HG02981 (cell line): Measurements from ENCODE around the gene ARPC1A.
"Not testable (repeated sequence)": the region's sequence is repeated elsewhere in the genome, so short reads cannot be mapped to it uniquely, and the experiment has no call there.

Experiments
- ATAC-seq: cut with Tn5 transposase; IDR thresholded peaks from one replicate; pipeline ENCODE4 v1.9.1; 2021; ENCODE audit warnings: mild to moderate bottlenecking, moderate library complexity; ENCODE audit not compliant: unreplicated experiment

The ARPC1A gene

DNA sequence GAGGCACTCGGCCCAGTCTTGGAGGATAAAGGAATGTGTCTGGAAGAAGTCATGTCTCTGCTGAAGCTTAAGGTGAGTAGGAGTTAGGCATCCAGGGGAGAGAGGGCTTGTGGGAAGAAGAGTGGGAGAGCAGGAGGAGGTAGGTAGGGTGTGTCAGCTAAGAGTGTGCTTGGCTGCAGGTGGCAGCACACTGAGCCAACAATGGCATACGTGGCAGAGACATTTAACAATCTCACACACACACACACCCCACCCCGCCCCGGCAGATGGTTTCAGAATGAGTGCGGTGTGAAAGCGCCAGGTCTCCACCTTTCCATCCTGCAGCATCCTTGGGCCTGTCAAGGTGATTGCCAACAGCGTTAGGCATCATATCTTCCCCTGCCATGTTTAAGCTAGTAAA, 11.2 kb upstream of the ARPC1A start:
- no peak for ATAC-seq

DNA sequence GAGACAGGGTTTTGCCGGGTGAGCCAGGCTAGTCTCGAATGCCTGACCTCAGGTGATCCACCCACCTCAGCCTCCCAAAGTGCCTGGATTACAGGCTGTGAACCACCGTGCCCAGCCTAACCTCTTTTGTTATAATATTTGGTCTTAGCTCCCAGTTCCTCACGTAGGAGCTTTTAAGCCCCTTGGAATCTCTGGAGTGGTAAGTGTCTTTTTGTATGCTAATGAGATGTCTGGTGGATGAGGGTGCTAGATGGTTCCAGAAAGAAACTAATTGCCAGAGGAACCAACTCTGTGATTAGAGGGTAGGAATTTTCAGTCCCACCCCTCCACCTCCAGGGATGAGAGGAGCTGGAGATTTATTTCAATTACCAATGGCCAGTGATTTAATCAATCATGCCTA, 5.3 kb upstream of the ARPC1A start:
- no peak for ATAC-seq

DNA sequence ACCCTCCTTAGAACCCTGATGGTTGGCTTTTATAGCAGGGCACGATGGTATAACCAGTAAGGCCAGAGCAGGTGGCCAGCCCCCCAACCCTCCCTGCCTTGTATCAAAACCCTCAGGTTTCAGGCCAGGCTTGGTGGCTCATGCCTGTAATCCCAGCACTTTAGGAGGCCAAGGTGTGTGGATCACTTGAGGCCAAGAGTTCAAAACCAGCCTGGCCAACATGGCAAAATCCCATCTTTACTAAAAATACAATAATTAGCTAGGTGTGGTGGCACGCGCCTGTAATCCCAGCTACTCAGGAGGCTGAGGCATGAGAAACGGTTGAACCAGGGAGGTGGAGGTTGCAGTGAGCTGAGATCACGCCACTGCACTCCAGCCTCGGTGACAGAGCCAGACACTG, 3.0 kb upstream of the ARPC1A start:
- ATAC-seq, result not testable (repeated sequence)

DNA sequence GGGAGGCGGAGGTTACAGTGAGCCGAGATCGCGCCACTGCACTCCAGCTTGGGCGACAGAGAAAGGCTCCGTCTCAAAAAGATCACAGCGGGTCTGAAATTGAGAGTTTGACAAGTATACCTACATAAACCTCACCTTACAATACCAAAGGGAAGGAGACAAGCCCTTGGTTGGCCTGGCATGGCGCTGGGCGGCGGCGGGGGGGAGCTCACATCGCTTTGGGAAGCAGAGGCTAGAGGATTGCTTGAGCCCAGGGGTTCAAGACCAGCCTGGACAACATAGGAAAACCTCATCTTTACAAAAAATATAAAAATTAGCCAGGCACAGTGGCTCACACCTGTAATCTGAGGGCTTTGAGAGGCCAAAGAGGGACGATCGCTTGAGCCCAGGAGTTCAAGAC, 1.1 kb upstream of the ARPC1A start:
- ATAC-seq, result no peak

DNA sequence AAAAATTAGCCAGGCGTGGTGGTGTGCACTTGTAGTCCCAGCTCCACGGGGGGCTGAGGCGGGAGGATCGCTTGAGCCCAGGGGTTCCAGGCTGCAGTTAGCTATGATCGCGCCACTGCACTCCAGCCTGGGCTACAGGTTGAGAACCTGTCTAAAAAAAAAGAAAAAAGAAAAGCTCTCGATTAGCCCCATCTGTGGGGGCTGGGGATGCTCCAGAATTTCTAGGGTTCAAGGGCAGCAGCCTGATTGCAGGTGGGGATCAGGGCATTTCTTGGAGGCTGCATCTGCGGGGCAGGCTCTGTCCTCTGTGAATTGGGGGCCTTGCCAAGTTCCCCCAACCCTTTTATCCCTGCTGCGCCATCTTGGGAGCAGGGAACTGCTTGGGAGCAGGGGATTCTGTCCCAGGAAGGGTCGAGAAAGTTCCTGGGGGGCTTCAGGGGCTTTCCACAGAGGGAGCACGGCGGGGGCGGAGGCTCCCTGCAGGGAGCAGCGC, 651 bp upstream of the ARPC1A start:
- ATAC-seq, result no peak

DNA sequence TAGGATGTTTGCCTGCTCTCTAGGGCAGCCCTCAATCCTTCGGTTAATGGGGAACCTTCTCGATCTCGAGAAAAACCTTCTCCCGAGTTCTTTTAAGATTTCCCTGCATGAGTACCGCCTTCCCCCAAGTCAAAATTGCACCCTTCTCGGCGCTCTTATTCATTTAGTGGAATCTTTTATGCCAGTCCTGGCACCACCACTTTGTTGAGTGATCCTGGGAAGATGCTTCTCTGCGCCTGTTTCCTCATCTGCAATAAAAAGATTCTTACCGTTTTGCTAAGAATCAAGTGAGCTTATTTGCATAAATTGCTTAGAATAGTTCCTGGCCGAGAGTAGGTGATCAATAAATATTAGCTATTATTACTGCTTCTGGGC, 697 bp downstream of the ARPC1A start:
- no peak for ATAC-seq

DNA sequence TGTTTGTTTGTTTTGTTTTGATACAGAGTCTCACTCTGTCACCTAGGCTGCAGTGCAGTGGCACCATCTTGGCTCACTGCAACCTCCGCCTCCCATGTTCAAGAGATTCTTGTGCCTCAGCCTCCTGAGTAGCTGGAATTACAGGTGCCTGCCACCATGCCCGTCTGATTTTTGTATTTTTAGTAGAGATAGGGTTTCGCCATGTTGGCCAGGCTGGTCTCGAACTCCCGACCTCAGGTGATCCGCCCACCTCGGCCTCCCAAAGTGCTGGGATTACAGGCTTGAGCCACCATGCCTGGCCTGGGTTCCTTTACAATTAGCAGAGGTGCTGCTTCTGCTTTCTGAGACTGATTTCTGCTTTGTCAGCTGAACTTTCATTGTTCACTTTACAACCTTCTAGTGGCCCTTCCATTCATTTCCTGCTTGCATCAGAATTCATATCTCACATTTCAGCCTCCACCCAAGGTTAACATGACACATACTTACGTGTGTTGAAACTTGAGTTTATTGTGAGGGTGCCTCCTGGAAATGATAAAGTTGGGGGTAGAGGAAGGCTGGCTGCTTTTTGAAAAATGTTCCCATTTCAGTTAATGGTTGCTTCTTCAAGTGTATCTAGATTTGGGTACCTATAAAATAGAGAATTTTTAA, 4.7 kb downstream of the ARPC1A start:
- not testable (repeated sequence) for ATAC-seq

DNA sequence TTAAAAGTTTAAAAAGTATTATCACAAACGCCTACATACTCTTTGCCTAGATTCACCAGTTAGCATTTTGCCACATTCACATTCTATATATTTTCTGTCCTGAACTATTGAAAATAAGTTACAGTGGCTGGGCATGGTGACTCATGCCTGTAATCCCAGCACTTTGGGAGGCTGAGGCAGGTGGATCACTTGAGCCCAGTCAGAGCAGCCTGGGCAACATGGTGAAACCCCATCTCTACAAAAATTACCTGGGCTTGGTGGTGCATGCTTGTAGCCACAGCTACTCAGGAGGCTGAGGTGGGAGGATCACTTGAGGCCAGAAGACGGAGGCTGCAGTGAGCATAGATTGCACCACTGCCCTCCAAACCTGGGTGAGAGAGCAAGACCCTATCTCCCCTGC, 5.3 kb downstream of the ARPC1A start:
- no peak for ATAC-seq

DNA sequence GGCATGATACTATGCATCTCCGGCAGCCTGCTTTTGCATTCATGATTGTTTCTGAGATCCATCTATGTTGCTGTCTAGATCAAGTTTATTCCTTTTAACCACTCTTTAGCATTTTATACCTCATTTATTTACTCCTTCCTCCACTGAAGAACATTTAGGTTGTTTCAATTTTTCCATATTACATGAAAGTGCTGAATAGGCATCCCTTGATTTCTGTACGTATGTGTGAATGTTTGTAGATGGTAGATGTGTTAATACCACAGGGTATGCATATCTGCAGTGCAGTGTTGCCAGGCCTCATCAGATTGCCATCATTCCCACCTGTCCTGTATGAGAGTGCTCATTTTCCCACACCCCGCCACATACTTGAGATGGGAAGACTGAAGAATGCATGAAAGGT, 13.9 kb downstream of the ARPC1A start:
- ATAC-seq, result no peak

DNA sequence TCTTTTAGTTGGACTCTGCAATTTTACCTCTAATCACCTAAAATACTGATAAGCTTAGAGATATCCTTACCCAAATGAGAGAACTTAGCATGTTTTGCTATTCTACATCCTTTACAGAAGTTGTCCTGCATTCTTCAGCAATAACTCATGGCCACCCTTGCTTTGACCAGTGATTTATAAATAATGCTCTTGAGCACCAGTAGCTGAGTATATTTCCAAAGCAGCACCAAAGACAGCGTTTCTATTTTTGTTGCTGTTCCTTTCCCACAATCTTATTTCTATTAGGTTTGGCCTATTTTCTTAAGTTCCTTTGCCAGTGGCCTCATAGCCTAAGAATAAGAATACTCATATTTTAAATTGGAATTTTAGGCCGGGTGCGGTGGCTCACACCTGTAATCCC, 15.0 kb downstream of the ARPC1A start:
- no peak for ATAC-seq

DNA sequence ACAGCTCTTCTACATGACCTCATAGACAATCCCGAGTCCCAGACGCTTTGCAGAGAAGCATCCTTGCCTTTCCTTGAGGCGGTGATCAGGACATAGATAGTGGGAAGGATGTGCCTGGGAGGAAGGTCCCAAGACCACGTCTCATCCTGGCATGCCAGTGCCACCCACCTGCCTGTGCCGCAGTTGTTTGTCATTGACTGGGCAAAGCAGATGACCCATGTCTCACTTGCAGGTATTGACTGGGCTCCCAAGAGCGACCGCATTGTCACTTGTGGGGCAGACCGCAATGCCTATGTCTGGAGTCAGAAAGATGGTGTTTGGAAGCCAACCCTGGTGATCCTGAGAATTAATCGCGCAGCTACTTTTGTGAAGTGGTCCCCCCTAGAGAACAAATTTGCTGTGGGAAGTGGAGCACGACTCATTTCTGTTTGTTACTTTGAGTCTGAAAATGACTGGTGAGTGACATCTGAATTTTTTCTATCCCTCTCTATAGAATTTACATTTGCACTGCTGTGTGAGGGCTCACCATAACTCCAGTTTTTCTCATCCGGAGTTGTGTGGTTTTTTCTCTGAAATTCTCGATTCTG, 18.5 kb downstream of the ARPC1A start:
- ATAC-seq, result no peak

DNA sequence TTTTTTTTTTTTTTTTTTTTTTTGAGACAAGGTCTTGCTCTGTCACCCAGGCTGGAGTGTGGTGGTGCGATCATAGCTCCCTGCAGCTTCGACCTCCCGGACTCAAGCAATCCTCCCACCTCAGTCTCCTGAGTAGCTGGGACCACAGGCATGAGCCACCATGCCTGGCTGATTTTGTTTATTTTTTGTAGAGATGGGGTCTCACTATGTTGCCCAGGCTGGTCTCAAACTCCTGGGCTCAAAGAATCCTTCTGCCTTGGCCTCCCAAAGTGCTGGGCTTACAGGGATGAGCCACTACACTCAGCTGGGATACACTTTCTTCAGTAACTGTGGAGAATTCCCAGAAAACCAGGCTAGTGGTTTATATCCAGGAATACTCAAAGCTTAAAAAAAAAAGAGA, 24.9 kb downstream of the ARPC1A start:
- not testable (repeated sequence) for ATAC-seq

DNA sequence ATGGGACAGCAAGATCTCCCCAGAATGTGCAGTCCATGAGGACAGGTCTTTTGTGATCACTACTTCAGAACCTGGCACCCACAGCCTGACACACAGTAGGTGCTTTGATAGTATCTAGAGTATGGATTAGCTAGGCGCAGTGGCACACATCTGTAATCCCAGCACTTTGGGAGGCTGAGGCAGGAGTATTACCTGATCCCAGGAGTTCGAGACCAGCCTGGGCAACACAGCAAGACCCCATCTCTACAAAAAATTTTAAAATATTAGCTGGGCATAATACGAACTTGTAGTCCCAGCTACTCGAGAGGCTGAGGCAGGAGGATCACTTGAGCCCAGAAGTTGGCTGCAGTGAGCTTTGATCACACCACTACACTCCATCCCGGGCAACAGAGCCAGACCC, 26.5 kb downstream of the ARPC1A start:
- ATAC-seq, result no peak

DNA sequence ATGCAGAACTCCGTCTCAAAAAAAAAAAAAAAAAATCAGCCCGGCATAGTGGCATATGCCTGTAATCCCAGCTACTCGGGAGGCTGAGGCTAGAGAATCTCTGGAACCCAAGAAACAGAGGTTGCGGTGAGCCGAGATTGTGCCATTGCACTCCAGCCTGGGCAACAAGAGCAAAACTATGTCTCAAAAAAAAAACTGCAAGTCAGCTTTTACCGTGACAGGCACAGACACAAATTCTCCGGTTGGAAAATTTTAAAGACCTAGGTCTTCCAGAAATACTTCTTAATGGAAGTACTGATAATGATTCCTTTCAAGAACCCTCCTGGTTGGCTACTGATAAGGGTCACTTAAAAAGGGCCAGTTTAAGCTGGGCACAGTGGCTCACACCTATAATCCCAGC, 29.4 kb downstream of the ARPC1A start:
- ATAC-seq, result no peak

DNA sequence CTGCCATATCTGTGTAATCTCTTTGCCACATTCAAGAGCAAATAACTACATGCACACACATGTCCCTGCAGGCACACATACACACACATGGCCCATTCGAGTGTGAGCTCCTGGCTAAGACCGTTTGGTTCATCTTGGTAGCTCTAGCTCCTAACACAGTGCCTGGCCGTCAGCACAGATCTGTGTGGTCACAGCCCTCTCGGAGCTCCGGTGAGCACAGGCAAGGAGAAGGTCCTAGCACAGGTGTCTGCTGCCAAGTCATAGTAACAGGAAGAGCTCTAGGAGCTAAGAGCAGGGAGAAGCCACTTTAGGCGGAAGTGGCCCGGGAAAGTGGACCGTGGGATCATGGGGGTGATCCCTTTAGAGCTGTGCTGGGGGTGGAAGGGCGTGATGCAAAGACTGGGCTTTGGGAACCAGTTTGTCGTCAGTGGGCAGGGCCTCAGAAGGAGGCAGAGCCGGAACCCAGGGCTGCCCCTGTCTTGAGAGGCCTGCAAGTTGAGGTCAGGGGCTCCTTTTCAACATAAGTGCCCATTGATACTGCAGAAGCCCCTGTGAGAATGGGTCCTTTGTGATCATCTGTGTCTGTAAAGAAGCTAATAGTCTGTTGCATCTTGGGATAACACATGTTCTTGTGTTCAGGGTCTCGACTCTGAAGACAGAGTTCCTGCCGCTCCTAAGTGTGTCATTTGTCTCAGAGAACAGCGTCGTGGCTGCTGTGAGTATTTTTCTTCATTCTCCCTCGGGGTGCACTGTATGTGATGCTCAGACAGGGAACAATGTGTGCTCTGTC, 32.2 kb downstream of the ARPC1A start:
- no peak for ATAC-seq

DNA sequence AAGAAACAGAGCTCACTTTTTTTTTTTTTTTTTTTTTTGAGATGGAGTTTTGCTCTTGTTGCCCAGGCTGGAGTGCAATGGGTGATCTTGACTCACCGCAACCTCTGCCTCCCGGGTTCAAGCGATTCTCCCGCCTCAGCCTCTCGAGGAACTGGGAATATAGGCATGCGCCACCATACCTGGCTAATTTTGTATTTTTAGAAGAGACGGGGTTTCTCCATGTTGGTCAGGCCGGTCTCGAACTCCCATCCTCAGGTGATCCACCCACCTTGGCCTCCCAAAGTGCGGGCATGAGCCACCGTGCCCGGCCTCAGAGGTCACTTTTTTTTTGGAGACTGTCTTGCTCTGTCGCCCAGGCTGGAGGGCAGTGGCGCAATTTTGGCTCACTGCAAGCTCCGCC, 32.8 kb downstream of the ARPC1A start:
- not testable (repeated sequence) for ATAC-seq

DNA sequence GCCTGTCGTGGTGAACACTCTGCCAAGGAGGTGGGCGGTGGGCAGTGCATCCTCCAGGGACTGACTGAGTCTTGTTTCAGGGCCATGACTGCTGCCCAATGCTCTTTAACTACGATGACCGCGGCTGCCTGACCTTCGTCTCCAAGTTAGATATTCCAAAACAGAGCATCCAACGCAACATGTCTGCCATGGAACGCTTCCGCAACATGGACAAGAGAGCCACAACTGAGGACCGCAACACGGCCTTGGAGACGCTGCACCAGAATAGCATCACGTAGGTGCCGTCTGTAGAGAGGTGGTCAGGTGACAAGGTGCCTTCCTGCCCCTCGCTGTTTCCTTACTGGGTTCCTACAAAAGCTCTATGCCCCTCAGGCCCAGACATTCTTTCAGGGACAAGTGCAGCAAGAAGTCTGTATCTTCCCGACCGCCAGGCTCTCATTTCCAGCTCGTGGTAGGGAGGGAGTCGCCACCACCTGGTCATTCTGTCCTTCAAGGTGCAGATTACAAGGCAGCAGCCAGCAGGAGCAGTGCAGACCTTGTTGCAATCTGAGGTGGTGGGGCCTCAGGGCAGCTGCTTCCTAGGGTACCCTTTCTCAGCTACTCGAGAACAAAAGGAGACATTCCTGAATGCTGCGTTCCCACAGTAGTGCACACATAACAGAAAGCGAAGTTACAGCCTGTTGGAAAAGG, 33.9 kb downstream of the ARPC1A start:
- no peak for ATAC-seq

DNA sequence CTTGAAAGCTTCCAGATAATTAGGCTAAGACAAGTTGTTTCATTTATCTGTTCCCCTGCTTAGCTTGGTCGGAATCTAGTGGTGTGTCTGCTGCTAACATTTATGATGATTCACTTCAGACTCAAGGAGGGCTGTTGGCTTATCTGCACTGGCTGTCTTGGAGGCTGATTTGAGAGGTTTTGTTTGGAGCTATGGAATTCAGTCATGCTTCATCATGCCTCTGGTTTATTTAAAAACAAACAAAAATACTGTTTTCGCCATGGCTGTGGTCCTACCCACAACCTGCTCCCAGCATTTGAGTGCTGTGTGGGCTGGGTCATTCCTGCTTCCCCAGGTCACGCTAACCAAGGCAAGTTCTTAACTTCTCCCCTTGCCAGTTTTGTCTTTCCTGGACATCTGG, 37.1 kb downstream of the ARPC1A start:
- no peak for ATAC-seq

DNA sequence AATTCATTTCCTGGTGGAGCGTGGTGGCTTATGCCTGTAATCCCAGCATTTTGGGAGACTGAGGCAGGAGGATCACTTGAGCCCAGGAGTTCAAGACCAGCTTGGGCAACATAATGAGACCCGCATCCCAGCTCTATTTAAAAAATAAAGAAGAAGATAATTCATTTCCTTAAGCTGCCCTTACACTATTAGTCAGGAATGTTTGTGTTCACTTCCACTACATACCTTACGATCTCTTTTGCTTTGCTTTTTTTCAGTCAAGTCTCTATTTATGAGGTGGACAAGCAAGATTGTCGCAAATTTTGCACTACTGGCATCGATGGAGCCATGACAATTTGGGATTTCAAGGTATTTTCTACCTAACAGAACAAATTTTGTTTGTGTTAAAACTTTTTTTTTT, 37.6 kb downstream of the ARPC1A start:
- no peak for ATAC-seq

DNA sequence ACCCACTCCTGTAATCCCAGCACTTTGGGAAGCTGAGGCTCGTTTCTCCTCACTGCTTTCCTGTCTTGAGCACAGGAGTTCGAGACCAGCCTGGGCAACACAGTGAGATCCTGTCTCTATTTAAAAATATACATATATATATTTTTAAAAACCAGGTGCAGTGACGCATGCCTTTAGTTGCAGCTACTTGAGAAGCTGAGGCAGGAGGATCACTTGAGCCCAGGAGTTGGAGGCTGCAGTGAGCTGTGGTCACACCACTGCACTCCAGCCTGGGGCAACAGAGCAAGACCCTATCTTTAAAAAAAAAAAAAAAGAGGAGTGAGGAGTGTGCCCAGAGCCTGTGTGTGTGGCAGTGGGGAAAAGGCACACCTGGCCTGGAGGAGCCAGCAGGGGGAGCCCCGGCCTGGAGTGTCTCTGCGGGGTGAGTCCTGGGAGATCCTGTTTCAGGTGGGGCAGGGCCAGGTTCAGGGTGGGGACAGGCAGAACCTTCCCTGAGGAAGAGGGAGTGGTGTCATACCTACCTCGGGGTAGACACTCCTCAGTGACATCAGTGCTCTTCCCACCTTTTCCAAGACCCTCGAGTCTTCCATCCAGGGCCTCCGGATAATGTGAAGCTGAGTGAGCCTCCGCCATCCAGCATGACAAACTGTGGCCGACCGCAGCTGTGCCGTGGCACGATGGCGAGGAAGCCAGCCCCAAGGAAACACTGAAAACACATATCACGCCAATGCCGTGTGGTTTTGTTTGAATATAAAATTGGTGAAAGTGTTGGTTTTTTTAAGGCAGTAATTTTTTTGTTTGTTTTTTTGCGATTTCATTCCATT, 39.8 kb downstream of the ARPC1A start:
- ATAC-seq, result no peak

DNA sequence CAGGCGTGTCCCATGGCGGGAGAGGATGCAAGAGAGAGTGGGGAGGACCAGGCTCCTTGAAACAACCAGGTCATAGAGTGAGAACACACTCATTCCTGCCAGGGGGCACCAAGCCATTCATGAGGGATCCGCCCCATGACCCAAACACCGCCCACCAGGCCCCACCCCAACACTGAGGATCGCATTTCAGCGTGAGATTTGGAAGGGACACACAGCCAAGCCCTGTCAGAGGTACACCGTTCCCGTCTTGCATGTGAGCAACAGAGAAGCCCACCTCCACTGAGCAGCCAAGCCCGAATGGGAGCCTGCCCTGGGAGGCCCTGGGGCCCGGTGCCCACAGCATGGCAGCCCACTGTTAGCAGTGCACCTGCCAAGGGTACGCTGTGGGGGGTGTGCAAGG, 40.9 kb downstream of the ARPC1A start:
- ATAC-seq, result no peak
